H9 (cell line): Measurements from ENCODE around the gene OR6K3. TPM values are rescaled to one million over a fixed set of nuclear protein-coding genes. Genes with fewer than 3 reads are reported as not detected.

Experiments
- DNase-seq: peaks from one replicate; pipeline ENCODE4 v3.0.0-alpha.2; 2017
- H2AFZ ChIP-seq: one replicate; pipeline ENCODE4 v1.6.1; 2013; ENCODE audit warnings: mild to moderate bottlenecking, low read length, control low read depth, moderate library complexity
- H2AK5ac ChIP-seq: 2 replicates; pipeline ENCODE4 v1.6.1; 2013; ENCODE audit warnings: low read length, control low read depth, mixed read lengths; ENCODE audit not compliant: insufficient read length
- H2BK120ac ChIP-seq: one replicate; pipeline ENCODE4 v1.6.1; 2013; ENCODE audit warnings: low read depth, mild to moderate bottlenecking, low read length, control low read depth, inconsistent platforms; ENCODE audit not compliant: poor library complexity, severe bottlenecking
- H2BK12ac ChIP-seq: 2 replicates; pipeline ENCODE4 v1.6.1; 2013; ENCODE audit warnings: low read length, control low read depth, mixed read lengths, low read depth; ENCODE audit not compliant: insufficient read length
- H2BK15ac ChIP-seq: 2 replicates; pipeline ENCODE4 v1.6.1; 2013; ENCODE audit warnings: low read depth, low read length, control low read depth
- H2BK20ac ChIP-seq: one replicate; pipeline ENCODE4 v1.6.1; 2013; ENCODE audit warnings: low read depth, mild to moderate bottlenecking, low read length, control low read depth, inconsistent platforms; ENCODE audit not compliant: poor library complexity, severe bottlenecking
- H2BK5ac ChIP-seq: 2 replicates; pipeline ENCODE4 v1.6.1; 2013; ENCODE audit warnings: low read length, control low read depth, mixed read lengths; ENCODE audit not compliant: insufficient read length
- H3K14ac ChIP-seq: 2 replicates; pipeline ENCODE4 v1.6.1; 2013; ENCODE audit warnings: low read length, control low read depth; ENCODE audit not compliant: insufficient read depth
- H3K18ac ChIP-seq: 2 replicates; pipeline ENCODE4 v1.6.1; 2013; ENCODE audit warnings: low read depth, mild to moderate bottlenecking, mixed read lengths, low read length, control low read depth; ENCODE audit not compliant: insufficient read length
- H3K23ac ChIP-seq: 2 replicates; pipeline ENCODE4 v1.6.1; 2013; ENCODE audit warnings: low read length, control low read depth, mixed read lengths, low read depth; ENCODE audit not compliant: insufficient read length
- H3K23me2 ChIP-seq: 2 replicates; pipeline ENCODE4 v1.6.1; 2013; ENCODE audit warnings: low read depth, mild to moderate bottlenecking, mixed read lengths, low read length, control low read depth; ENCODE audit not compliant: insufficient read length, poor library complexity, severe bottlenecking
- H3K27ac ChIP-seq: 2 replicates; pipeline ENCODE4 v1.5.1; 2013; ENCODE audit warnings: low read length, control low read depth, mixed read lengths, low read depth; ENCODE audit not compliant: insufficient read length
- H3K27me3 ChIP-seq: 2 replicates; pipeline ENCODE4 v1.6.1; 2013; ENCODE audit warnings: low read length, control low read depth, inconsistent platforms; ENCODE audit not compliant: insufficient read depth
- H3K4ac ChIP-seq: 2 replicates; pipeline ENCODE4 v1.6.1; 2013; ENCODE audit warnings: low read depth, mild to moderate bottlenecking, control low read depth, inconsistent platforms, low read length, moderate library complexity
- H3K4me1 ChIP-seq: 2 replicates; pipeline ENCODE4 v1.6.1; 2013; ENCODE audit warnings: low read length, control low read depth, inconsistent platforms; ENCODE audit not compliant: insufficient read depth
- H3K4me2 ChIP-seq: 2 replicates; pipeline ENCODE4 v1.6.1; 2013; ENCODE audit warnings: low read length, control low read depth, mixed read lengths; ENCODE audit not compliant: insufficient read length, insufficient read depth
- H3K56ac ChIP-seq: 2 replicates; pipeline ENCODE4 v1.6.1; 2013; ENCODE audit warnings: low read depth, mild to moderate bottlenecking, mixed read lengths, low read length, control low read depth; ENCODE audit not compliant: insufficient read length
- H3K79me1 ChIP-seq: 2 replicates; pipeline ENCODE4 v1.6.1; 2013; ENCODE audit warnings: low read depth, mild to moderate bottlenecking, moderate library complexity, low read length, control low read depth, inconsistent platforms; ENCODE audit not compliant: insufficient read depth, poor library complexity, severe bottlenecking
- H3K79me2 ChIP-seq: 2 replicates; pipeline ENCODE4 v1.6.1; 2013; ENCODE audit warnings: low read length, control low read depth, inconsistent platforms; ENCODE audit not compliant: insufficient read depth
- H3K9ac ChIP-seq: 2 replicates; pipeline ENCODE4 v1.6.1; 2013; ENCODE audit warnings: low read length, control low read depth, mixed read lengths; ENCODE audit not compliant: insufficient read length; ENCODE audit errors: extremely low read depth
- H3K9me3 ChIP-seq: one replicate; pipeline ENCODE4 v1.6.1; 2013; ENCODE audit warnings: low read depth, low read length, inconsistent platforms; ENCODE audit not compliant: control insufficient read depth
- H3T11ph ChIP-seq: one replicate; pipeline ENCODE4 v1.6.1; 2013; ENCODE audit warnings: mild to moderate bottlenecking, low read length, control low read depth, inconsistent platforms
- H4K20me1 ChIP-seq: one replicate; pipeline ENCODE4 v1.6.1; 2013; ENCODE audit not compliant: control insufficient read depth, insufficient read length, insufficient read depth
- H4K5ac ChIP-seq: 2 replicates; pipeline ENCODE4 v1.6.1; 2013; ENCODE audit warnings: low read depth, mild to moderate bottlenecking, mixed read lengths, low read length, control low read depth; ENCODE audit not compliant: insufficient read length
- H4K8ac ChIP-seq: replicated peaks from 2 replicates; pipeline ENCODE4 v1.6.1; 2013; ENCODE audit warnings: low read length, control low read depth, mixed read lengths, low read depth; ENCODE audit not compliant: insufficient read length
- H4K91ac ChIP-seq: 2 replicates; pipeline ENCODE4 v1.6.1; 2013; ENCODE audit warnings: low read depth, mild to moderate bottlenecking, moderate library complexity, mixed read lengths, low read length, control low read depth; ENCODE audit not compliant: insufficient read length
- H3K27ac Mint-ChIP-seq, 3 experiments: 2 replicates in 2 of 3; 3 replicates in 1 of 3; pipeline ENCODE4 v1.8.0; 2020 to 2021; ENCODE audit warnings: mixed read lengths in 3 of 3, mild to moderate bottlenecking in 1 of 3, moderate library complexity in 1 of 3
- H3K27me3 Mint-ChIP-seq: 2 replicates; pipeline ENCODE4 v1.8.0; 2021; ENCODE audit warnings: low read depth, mild to moderate bottlenecking, moderate library complexity, mixed read lengths
- H3K36me3 Mint-ChIP-seq, 3 experiments: 2 replicates in 2 of 3; 3 replicates in 1 of 3; pipeline ENCODE4 v1.8.0; 2020 to 2021; ENCODE audit warnings: low read depth in 3 of 3, mixed read lengths in 3 of 3; ENCODE audit not compliant: insufficient read depth in 1 of 3
- H3K4me1 Mint-ChIP-seq, 2 experiments: 2 replicates each; pipeline ENCODE4 v1.8.0; 2020; ENCODE audit warnings: mixed read lengths in 2 of 2
- H3K4me3 Mint-ChIP-seq, 2 experiments: 2 replicates in 1 of 2; 3 replicates in 1 of 2; pipeline ENCODE4 v1.8.0; 2020 to 2021; ENCODE audit warnings: mild to moderate bottlenecking in 2 of 2, mixed read lengths in 2 of 2, moderate library complexity in 1 of 2
- H3K9me3 Mint-ChIP-seq, 2 experiments: 2 replicates in 1 of 2; 3 replicates in 1 of 2; pipeline ENCODE4 v1.8.0; 2020; ENCODE audit warnings: mild to moderate bottlenecking in 2 of 2, mixed read lengths in 2 of 2, moderate library complexity in 1 of 2
- CTCF ChIP-seq: fragments of 200-600 bp; sonication (generic); conservative IDR thresholded peaks from 3 replicates; pipeline ENCODE4 v1.8.0; 2021; ENCODE audit warnings: antibody characterized with exemption, mild to moderate bottlenecking
- total RNA-seq: library from RNA; stranded (reverse); gene quantifications from 2 replicates; pipeline ENCODE4 v1.2.1, GENCODE V29; 2021

Gene OR6K3
- total RNA-seq, 1 experiment from 2014 or later = not detected

DNA sequence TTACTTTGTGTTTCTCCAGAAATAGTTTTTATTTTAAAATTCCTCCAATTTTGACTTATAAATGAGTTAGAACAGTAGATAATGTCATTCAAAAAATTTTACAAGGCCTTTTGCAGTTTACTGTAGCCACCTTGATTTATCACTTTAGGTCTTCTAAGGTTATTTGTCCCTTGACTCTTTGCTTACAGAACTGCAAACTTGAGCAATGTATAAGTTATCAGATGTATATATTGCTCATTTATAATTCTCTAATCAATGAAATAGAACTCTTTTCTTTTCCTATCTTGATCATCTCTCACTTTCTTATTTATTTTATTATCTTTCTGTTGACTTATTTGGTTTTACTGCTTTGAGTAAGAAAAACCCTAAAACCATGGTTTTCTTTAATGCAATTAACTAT is 28.2 kb downstream of the OR6K3 start:
- no peak overlapping the region for H3K27ac Mint-ChIP-seq
- H2BK120ac ChIP-seq = no peak overlapping the region
- H3K23ac ChIP-seq = no peak overlapping the region
- H2BK5ac ChIP-seq = no peak overlapping the region
- H4K91ac ChIP-seq = no peak overlapping the region
- H4K8ac ChIP-seq = no peak overlapping the region
- H3K9me3 ChIP-seq = no peaks in the 10 kb centered on the region
- no peak overlapping the region for H3K4me3 Mint-ChIP-seq
- H3K79me1 ChIP-seq = no peaks in the 10 kb centered on the region
- no peak overlapping the region for H4K5ac ChIP-seq
- H3K18ac ChIP-seq = no peak overlapping the region
- H2AK5ac ChIP-seq = no peak overlapping the region
- no peaks in the 10 kb centered on the region for H3K36me3 Mint-ChIP-seq
- H3K9me3 Mint-ChIP-seq = no peaks in the 10 kb centered on the region; a peak in 1 of 5 replicates
- no peaks in the 10 kb centered on the region for H3K23me2 ChIP-seq
- H2BK12ac ChIP-seq = no peak overlapping the region
- H3T11ph ChIP-seq = no peak overlapping the region
- no peak for DNase-seq
- no peaks in the 10 kb centered on the region for H3K79me2 ChIP-seq
- no peaks in the 10 kb centered on the region for H3K4me1 Mint-ChIP-seq
- peaks cover 1% of the 10 kb centered on the region for H3K27me3 Mint-ChIP-seq
- H3K4me1 ChIP-seq = no peaks in the 10 kb centered on the region
- H2AFZ ChIP-seq = no peak overlapping the region
- no peak overlapping the region for H3K14ac ChIP-seq
- no peaks in the 10 kb centered on the region for H4K20me1 ChIP-seq
- H3K4me2 ChIP-seq = no peak overlapping the region
- no peak overlapping the region for H3K27ac ChIP-seq
- H3K27me3 ChIP-seq = no peaks in the 10 kb centered on the region
- no peak overlapping the region for H3K9ac ChIP-seq
- no peak overlapping the region for H2BK15ac ChIP-seq
- H3K56ac ChIP-seq = no peak overlapping the region
- H3K4ac ChIP-seq = no peak overlapping the region
- no peak overlapping the region for H2BK20ac ChIP-seq
- TF ChIP-seq CTCF = no peak
